HG03025 (cell line): ENCODE data around the gene ORAI2.
A peak's percentile ranks its signal among the peaks of the same experiment; 100 is the strongest.
"Not testable (repeated sequence)": the region's sequence is repeated elsewhere in the genome, so short reads cannot be mapped to it uniquely, and the experiment has no call there.

Experiments used
- ATAC-seq: cut with Tn5 transposase; IDR thresholded peaks from one replicate; pipeline ENCODE4 v1.9.1; 2021; ENCODE audit warnings: mild to moderate bottlenecking, moderate library complexity; ENCODE audit not compliant: unreplicated experiment, low FRiP score

The ORAI2 gene

GRCh38 chr7:102467581-102468477 lies 34.5 kb downstream of the ORAI2 start:
- no peak for ATAC-seq

- no peak for ATAC-seq
These were observed 35.3 kb downstream of the ORAI2 start for GRCh38 chr7:102468478-102469350.

DNA sequence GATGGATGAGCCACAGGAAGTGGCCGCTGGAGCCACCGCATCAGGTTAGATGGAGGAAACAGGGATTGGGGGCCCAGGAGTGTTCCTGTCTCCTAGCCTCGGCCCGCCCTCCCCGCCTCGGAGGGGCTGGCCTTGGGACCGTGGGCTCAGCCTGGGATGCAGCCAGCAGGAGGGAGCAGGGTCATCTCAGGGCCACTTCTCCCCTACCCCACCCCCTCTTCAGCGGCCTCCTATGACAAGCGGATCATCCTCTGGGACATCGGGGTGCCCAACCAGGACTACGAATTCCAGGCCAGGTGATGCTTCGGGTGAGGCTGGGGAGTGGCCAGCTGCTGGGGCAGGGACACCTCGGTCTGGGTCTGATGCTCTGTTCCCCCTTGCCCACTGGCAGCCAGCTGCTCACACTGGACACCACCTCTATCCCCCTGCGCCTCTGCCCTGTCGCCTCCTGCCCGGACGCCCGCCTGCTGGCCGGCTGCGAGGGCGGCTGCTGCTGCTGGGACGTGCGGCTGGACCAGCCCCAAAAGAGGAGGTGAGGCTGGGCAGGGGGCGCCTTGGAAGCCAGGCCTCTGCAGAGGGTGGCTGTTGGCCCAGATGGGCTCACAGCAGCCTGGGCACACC lies 36.1 kb downstream of the ORAI2 start:
- no peak for ATAC-seq

- no peak for ATAC-seq
These were observed 36.8 kb downstream of the ORAI2 start for GRCh38 chr7:102469972-102470825.

DNA sequence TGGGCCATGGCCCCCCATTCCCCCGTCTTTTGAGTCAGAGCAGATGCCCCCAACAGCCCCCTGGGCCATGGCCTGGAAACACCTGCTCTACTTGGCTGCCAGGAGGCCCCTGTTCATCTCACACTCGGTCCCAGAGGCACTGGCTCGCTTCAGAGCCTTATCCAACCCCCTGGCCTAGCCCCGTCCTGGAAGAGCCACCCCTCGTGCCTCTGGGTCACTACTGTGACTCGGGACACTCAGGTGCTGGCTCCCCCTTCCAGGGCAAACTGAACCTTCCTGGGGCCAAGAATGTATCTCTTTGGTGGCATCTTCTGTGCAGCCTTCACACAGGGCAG lies 38.4 kb downstream of the ORAI2 start:
- ATAC-seq, result no peak

- no peak for ATAC-seq
These were observed 39.0 kb downstream of the ORAI2 start for GRCh38 chr7:102472126-102473041.

GRCh38 chr7:102473271-102473991 lies 40.1 kb downstream of the ORAI2 start:
- ATAC-seq, result no peak

GRCh38 chr7:102474116-102474515 lies 40.7 kb downstream of the ORAI2 start:
- ATAC-seq, result not testable (repeated sequence)

GRCh38 chr7:102474736-102475435 lies 41.5 kb downstream of the ORAI2 start:
- ATAC-seq, result not testable (repeated sequence)

GRCh38 chr7:102478314-102479208 lies 45.2 kb downstream of the ORAI2 start, which contains the start of gene POLR2J:
Gene POLR2J (minus strand): TSS chr7:102478922. CDS start chr7:102478860, 62 bp downstream.
- peak; percentile 86 for ATAC-seq

DNA sequence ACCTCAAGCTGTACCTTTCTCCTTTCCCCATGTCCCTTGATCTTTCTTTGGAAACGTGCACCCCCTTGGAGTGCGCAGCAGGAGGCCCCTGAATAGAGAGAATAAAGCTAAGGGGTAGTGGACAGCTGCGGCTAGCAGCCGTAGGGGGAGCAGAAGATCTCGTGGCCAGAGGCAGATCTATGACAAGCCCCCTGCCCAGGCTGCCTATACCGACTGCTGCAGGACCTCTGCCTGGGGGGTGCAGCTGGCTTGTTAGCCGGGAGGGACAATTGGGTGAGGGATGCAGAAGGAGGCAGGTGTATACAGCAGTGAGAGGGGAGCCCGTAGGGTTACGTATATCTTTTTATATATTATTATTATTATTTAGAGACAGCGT lies 45.8 kb downstream of the ORAI2 start:
- peak; percentile 26 for ATAC-seq

DNA sequence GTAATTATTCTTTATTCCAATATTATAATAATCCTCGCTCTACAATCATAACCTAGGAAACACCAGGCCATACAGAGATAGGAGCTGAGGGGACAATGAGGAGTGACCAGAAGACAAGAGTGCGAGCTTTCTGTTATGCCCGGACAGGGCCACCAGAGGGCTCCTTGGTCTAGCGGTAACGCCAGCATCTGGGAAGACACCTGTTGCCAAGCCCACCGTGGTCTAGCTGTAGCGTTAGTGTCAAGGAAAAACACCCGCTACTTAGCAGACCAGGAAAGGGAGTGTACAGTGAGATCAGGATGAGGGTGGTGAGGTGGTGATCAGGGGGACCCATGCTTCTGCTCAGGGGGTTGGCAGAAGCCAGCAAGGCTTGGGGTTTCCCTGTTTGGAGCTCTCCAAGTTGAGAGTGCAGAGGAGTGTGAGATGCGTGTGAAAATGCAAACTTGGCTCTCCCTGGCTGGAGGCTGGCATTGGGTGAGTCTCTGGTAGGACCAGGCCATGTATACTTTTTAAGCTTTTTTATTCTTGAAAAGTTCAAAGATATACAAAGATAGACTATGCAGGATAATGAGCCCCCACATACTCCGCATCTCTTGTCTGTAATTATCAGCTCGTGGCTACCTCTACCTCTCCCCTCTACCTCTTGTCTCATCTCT lies 46.7 kb downstream of the ORAI2 start:
- ATAC-seq, result not testable (repeated sequence)

- not testable (repeated sequence) for ATAC-seq
These were observed 48.6 kb downstream of the ORAI2 start for GRCh38 chr7:102481962-102482361.

DNA sequence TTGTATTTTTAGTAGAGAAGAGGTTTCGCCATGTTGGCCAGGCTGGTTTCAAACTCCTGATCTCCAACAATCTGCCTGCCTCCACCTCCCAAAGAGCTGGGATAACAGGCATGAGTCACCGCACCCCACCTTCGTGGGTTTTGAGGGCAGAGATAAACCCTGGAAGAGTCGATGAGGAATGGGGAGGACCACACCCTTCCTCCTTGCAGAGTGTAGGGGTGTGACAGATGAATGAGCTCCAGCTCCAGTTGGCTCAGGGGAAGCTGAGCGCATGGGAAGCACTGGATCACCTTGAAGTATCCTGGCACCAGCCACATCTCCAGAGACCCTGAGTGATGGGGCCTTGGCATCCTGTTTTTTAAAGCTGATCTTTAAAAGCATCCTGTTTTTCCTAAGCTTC lies 50.9 kb downstream of the ORAI2 start:
- ATAC-seq, result not testable (repeated sequence)

- ATAC-seq, result peak; percentile 31
These were observed 57.2 kb downstream of the ORAI2 start for GRCh38 chr7:102490529-102491075.
